Measurements from ENCODE around the gene OBSCN. TPM values are rescaled to one million over a fixed set of nuclear protein-coding genes. Genes with fewer than 3 reads are reported as not detected.

OBSCN gene
- total and polyA plus RNA-seq, 2 of the 4 experiments (the other 2 are of a cell fraction): 4.1 to 9.5 TPM

DNA sequence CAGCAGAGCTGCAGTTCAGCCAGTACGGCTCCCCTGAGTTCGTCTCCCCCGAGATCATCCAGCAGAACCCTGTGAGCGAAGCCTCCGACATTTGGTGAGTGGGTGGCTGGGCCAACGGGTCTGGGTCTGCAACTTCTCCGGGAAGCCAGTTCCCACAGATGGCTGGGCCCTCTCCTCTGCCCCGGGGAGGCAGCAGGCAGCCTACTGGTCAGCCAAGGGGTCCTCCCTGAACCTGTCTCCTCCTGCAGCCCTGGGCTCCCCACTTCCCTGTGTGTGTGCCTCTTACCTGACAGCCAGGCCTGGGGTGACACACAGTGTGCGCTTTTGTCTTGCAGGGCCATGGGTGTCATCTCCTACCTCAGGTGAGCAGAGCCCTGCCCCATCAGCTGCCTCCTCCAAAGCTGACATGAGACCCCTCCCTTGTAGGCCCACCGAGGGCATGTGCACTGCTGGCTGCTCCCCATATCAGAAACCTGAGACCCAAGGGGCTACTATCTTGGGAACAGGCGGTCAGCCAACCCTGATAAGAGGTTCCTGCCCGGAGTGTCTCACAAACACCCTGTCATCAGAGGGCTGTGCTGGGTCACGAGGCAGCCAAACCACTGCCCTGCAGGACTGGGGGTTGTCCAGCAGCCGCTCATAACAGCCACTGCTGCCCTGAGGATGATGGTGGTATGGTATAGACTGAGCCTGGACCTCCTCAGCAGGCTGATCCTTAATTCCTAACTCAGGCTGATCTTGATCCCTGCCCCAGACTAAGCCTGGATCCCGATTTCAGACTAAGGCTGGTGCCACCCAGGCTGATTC, 161.2 kb downstream of the OBSCN start:
- Histone ChIP-seq H2AK9ac (replicated peaks; ENCODE audit: low read depth, low read length, poor library complexity) (peak overlapping the region; percentile 76), H4K8ac (ENCODE audit: low read depth in 2 of 2, low read length in 2 of 2) (no peak overlapping the region), H2BK120ac (ENCODE audit: low read depth, low read length) (no peak overlapping the region), H4K5ac (ENCODE audit: low read depth, low read length) (no peak overlapping the region), H4K20me1 (ENCODE audit: insufficient read depth, low read length) (no peaks in the 10 kb centered on the region), H3K4me1 (ENCODE audit: control insufficient read depth, insufficient read depth, low read length) (no peaks in the 10 kb centered on the region; the same call in 1 of the 2 replicates), H3K4me2 (ENCODE audit: low read depth, low read length) (no peak overlapping the region), H3K27me3 (ENCODE audit: control insufficient read depth, insufficient read depth, low read length) (0 out of 2 replicates have a peak, but pooled peaks cover 3% of the 10 kb centered on the region), H2BK20ac (ENCODE audit: low read depth, low read length) (no peak overlapping the region), H3K9ac (ENCODE audit: low read depth, low read length) (no peak overlapping the region), H3K14ac (replicated peaks; ENCODE audit: low read depth, low read length) (no peak overlapping the region), H3K23ac (ENCODE audit: low read depth, low read length) (no peak overlapping the region), H3K36me3 (ENCODE audit: control insufficient read depth, insufficient read depth, low read length) (no peaks in the 10 kb centered on the region), H3K4me3 (ENCODE audit: insufficient read depth, low read depth, low read length) (no peak overlapping the region), H4K91ac (ENCODE audit: insufficient read depth, low read depth, low read length) (no peak overlapping the region), H3K79me1 (ENCODE audit: low read depth in 1 of 2, low read length in 2 of 2) (no peaks in the 10 kb centered on the region), H2BK15ac (ENCODE audit: low read depth, low read length) (no peak overlapping the region), H3K9me3 (ENCODE audit: control insufficient read depth, insufficient read depth, low read length) (no peaks in the 10 kb centered on the region), H3K18ac (ENCODE audit: low read depth, low read length) (no peak overlapping the region), H2BK5ac (ENCODE audit: low read depth, low read length, poor library complexity, severe bottlenecking) (no peak overlapping the region), H2AK5ac (ENCODE audit: low read depth, low read length) (no peak overlapping the region), H3K4ac (ENCODE audit: low read depth, low read length) (no peak overlapping the region), H3K27ac (ENCODE audit: insufficient read depth, low read length) (no peak overlapping the region), H3K56ac (ENCODE audit: extremely low read depth, insufficient read depth, low read length) (no peak overlapping the region), H2AFZ (replicated peaks; ENCODE audit: low read length, poor library complexity) (no peak overlapping the region), H3K9me1 (ENCODE audit: insufficient read depth, low read length) (no peaks in the 10 kb centered on the region)
- TF ChIP-seq POLR2A (IDR thresholded peaks at IDR 0.05; ENCODE audit: low read depth, low read length): no peak
- TF ChIP-seq BHLHE40 (IDR thresholded peaks at IDR 0.05; ENCODE audit: low read depth, low read length): peak; percentile 31; the same call in 1 of the 2 replicates
- 71% methylated on average over 6 of the region's 15 CpGs; no CpG with 5 or more reads in 1 of the 2 experiments for WGBS, 2 experiments (ENCODE audit: extremely low coverage in 2 of 2, insufficient read length in 1 of 2)
- ChIA-PET POLR2A (ENCODE audit: unreplicated experiment) (no interaction called here), CTCF (no interaction called here)
- no TSS peak for BruUV-seq (replicated peaks)
- ATAC-seq (ENCODE audit: low read depth): peak; percentile 65
- DNase-seq: peak; percentile 28
- dilution Hi-C loops (cut with HindIII; ENCODE audit: low sequenced_read_pairs, unreplicated experiment) (no loop called here), in situ Hi-C loops (cut with MboI; ENCODE audit: low sequenced_read_pairs) (no loop called here), intact Hi-C loops (cut with micrococcal nuclease) (no loop called here)
